Ascending aorta (tissue), 2 donors: ENCODE results near the gene WDR59. TPM values are rescaled to one million over a fixed set of nuclear protein-coding genes. Genes with fewer than 3 reads are reported as not detected.

Source experiments
- DNase-seq, 2 donors: peaks; one replicate each; pipeline ENCODE4 v3.0.0-alpha.2; 2019; ENCODE audit warnings: low spot score in 2 of 2
- H3K27ac ChIP-seq, 2 donors: fragments of 200-600 bp; sonication (generic); one replicate each; pipeline ENCODE4 v1.5.1; 2016 to 2017; ENCODE audit warnings: mild to moderate bottlenecking in 1 of 2
- H3K27me3 ChIP-seq: fragments of 200-600 bp; sonication (generic); one replicate; pipeline ENCODE4 v1.5.1; 2017
- H3K36me3 ChIP-seq, 2 donors: fragments of 200-600 bp; sonication (generic); one replicate each; pipeline ENCODE4 v1.5.1; 2016
- H3K4me1 ChIP-seq, 2 donors: fragments of 200-600 bp; sonication (generic); one replicate each; pipeline ENCODE4 v1.5.1; 2016 to 2017; ENCODE audit warnings: mild to moderate bottlenecking in 1 of 2
- H3K4me3 ChIP-seq, 2 donors: fragments of 200-600 bp; sonication (generic); one replicate each; pipeline ENCODE4 v1.5.1; 2016 to 2017; ENCODE audit warnings: mild to moderate bottlenecking in 1 of 2
- H3K9me3 ChIP-seq, 2 donors: fragments of 200-600 bp; sonication (generic); one replicate each; pipeline ENCODE4 v1.5.1; 2016
- CTCF ChIP-seq, 3 experiments: fragments of 200-600 bp in 2 of 3; fragments of 450-650 bp in 1 of 3; sonication (generic) in 2 of 3; IDR thresholded peaks; one replicate each; pipeline ENCODE4 v1.5.1; 2016 to 2019; ENCODE audit warnings: antibody characterized with exemption in 3 of 3, mild to moderate bottlenecking in 1 of 3, moderate library complexity in 1 of 3
- intact Hi-C: fragments of 100-400 bp; cut with DNase I; formaldehyde crosslinking; loops from one replicate; pipeline ENCODE4 v1.15.1; 2023
- total RNA-seq: library from RNA; depleted of rRNA; stranded (reverse); fragments of >200 nt; gene quantifications from one replicate; pipeline ENCODE4 v1.1.0, GENCODE V29; 2016

WDR59 gene
- total RNA-seq, 1 donor from 2014 or later, result 22.0 TPM

DNA sequence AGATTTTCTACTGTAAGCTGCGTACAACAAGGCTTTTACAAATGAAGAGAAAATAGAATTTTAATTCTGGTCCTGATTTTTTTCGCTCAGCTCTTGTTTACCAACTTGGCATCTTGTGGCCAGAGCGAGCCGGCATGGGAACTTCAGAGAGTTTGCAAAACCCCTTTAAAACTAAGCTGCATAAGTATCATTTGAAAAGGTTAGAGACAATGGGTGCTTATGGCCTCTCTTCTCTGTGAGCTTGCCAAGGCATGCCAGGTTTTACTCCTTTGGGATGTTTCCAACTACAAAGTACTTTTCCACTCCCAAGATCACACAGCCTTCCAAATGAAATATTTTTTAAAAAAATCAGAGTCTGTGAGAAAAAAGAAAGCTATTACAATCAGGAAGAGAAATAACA, 147.9 kb downstream of the WDR59 start:
- TF ChIP-seq CTCF (IDR thresholded peaks at IDR 0.05), result no peak
- DNase-seq, result no peak
- no peaks in the 10 kb centered on the region for H3K4me1 ChIP-seq
- no peak overlapping the region for H3K4me3 ChIP-seq
- intact Hi-C loops, result no loop called here
- H3K27ac ChIP-seq, result no peak overlapping the region
- H3K27me3 ChIP-seq, result no peaks in the 10 kb centered on the region
- no peaks in the 10 kb centered on the region for H3K9me3 ChIP-seq
- H3K36me3 ChIP-seq, result no peaks in the 10 kb centered on the region

- Histone ChIP-seq H3K27me3 (no peaks in the 10 kb centered on the region), H3K9me3 (no peaks in the 10 kb centered on the region), H3K36me3 (no peaks in the 10 kb centered on the region), H3K27ac (no peak overlapping the region), H3K4me3 (no peak overlapping the region), H3K4me1 (no peaks in the 10 kb centered on the region)
- intact Hi-C loops, result no loop called here
- DNase-seq, result no peak
- no peak for TF ChIP-seq CTCF (IDR thresholded peaks at IDR 0.05)
Observed at GRCh38 chr16:74836111-74836671, 148.7 kb downstream of the WDR59 start.

- no peak overlapping the region for H3K27ac ChIP-seq
- no peaks in the 10 kb centered on the region for H3K27me3 ChIP-seq
- no peak for TF ChIP-seq CTCF (IDR thresholded peaks at IDR 0.05)
- H3K4me3 ChIP-seq, result no peak overlapping the region
- no peak for DNase-seq
- H3K4me1 ChIP-seq, result no peaks in the 10 kb centered on the region
- peaks cover 0 to 20% of the 10 kb centered on the region in 2 donors for H3K9me3 ChIP-seq
- intact Hi-C loops, result no loop called here
- no peaks in the 10 kb centered on the region for H3K36me3 ChIP-seq
Observed at GRCh38 chr16:74832228-74832627, 152.7 kb downstream of the WDR59 start.

DNA sequence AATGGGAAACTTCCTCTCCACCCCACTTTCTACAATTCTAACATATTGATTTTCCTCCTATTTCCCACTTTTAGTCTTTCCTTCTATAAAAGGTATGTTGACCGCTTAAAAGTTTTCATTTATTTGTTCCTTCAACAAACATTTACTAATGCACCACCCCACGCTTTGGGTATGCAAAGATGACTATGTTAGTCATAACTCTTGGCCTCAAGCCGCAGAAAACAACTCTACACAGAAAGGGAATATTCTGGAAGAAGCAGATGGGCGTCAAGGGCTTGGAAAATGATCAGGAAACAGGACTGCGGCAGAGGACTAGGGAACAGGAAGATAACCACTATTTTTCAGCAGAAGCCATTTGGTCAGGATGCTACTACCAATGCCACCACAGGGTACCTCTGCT, 153.5 kb downstream of the WDR59 start:
- DNase-seq, result no peak
- TF ChIP-seq CTCF (IDR thresholded peaks at IDR 0.05), result no peak
- no peak overlapping the region for H3K4me3 ChIP-seq
- peaks cover 0 to 20% of the 10 kb centered on the region in 2 donors for H3K9me3 ChIP-seq
- intact Hi-C loops, result no loop called here
- H3K36me3 ChIP-seq, result no peaks in the 10 kb centered on the region
- no peaks in the 10 kb centered on the region for H3K27me3 ChIP-seq
- H3K4me1 ChIP-seq, result no peaks in the 10 kb centered on the region
- no peak overlapping the region for H3K27ac ChIP-seq

DNA sequence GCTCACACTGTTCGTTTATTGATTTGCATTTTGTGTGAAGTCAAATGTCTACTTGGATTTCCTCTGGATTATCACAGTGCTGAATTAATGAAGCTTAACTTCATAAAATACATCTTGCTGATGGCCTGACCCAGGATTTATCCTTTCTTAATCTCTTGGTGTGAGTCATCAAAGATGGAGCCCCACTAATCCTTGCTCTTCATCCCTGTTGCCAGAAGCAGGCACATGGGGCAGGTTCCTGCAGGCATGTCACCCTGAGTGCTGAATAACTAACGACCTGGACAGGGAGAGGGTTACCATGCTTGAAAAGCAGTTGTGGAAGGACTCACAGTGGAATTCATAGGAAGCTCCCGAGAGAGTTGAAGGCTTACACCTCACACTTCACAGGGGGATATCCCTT, 154.3 kb downstream of the WDR59 start:
- no peak for TF ChIP-seq CTCF (IDR thresholded peaks at IDR 0.05)
- no peak for DNase-seq
- Histone ChIP-seq H3K4me3 (no peak overlapping the region), H3K27ac (no peak overlapping the region), H3K4me1 (no peaks in the 10 kb centered on the region), H3K36me3 (no peaks in the 10 kb centered on the region), H3K9me3 (peaks cover 0 to 20% of the 10 kb centered on the region in 2 donors), H3K27me3 (no peaks in the 10 kb centered on the region)
- intact Hi-C loops, result no loop called here

GRCh38 chr16:74829637-74830036, 155.3 kb downstream of the WDR59 start:
- no peak for TF ChIP-seq CTCF (IDR thresholded peaks at IDR 0.05)
- Histone ChIP-seq H3K36me3 (no peaks in the 10 kb centered on the region), H3K9me3 (peaks cover 0 to 20% of the 10 kb centered on the region in 2 donors), H3K4me1 (no peaks in the 10 kb centered on the region), H3K4me3 (no peak overlapping the region), H3K27me3 (no peaks in the 10 kb centered on the region), H3K27ac (no peak overlapping the region)
- intact Hi-C loops, result no loop called here
- no peak for DNase-seq
